Caco-2 (cell line): Measurements from ENCODE around the gene TXLNG. TPM values are rescaled to one million over a fixed set of nuclear protein-coding genes. Genes with fewer than 3 reads are reported as not detected.

Experiments used
- BruUV-seq: library from RNA; stranded (reverse); fragments of 400-500 nt; replicated peaks from 2 replicates; lab custom pipeline; 2021; lab: Mats Ljungman, UMichigan
- CTCF ChIA-PET: fragments of 300-600 bp; sonication (Branson Sonifier 250); formaldehyde crosslinking; loops from one replicate; lab custom pipeline; 2022; ENCODE audit warnings: antibody characterized with exemption; lab: Charles Lee
- POLR2A ChIA-PET: fragments of 300-600 bp; sonication (Branson Sonifier 250); formaldehyde crosslinking; loops from one replicate; lab custom pipeline; 2022; ENCODE audit warnings: antibody characterized with exemption; lab: Charles Lee
- DNase-seq, 2 experiments: peaks; one replicate each; pipeline versions ENCODE4 v3.0.0 to v3.0.0-alpha.2; 2020 to 2022
- H3K27me3 ChIP-seq: replicated peaks from 2 replicates; pipeline ENCODE4 v1.6.0; 2011; ENCODE audit warnings: low read length; ENCODE audit not compliant: control insufficient read depth, insufficient read depth
- H3K36me3 ChIP-seq: 2 replicates; pipeline ENCODE4 v1.5.1; 2011; ENCODE audit warnings: low read length; ENCODE audit not compliant: control insufficient read depth, insufficient read depth
- H3K4me1 ChIP-seq: fragments of 250-450 bp; sonication (Bioruptor Pico); 2 replicates; pipeline ENCODE4 v1.5.1; 2020; ENCODE audit warnings: mild to moderate bottlenecking
- H3K4me3 ChIP-seq: 2 replicates; pipeline ENCODE4 v1.5.1; 2011; ENCODE audit warnings: low read depth, mild to moderate bottlenecking, control low read depth, low read length
- H3K9me3 ChIP-seq: fragments of 250-450 bp; sonication (Bioruptor Pico); 2 replicates; pipeline ENCODE4 v1.5.1; 2020; ENCODE audit warnings: mild to moderate bottlenecking, moderate library complexity
- H3K27ac Mint-ChIP-seq: one replicate; pipeline ENCODE4 v1.8.0; 2022; ENCODE audit warnings: mixed read lengths; ENCODE audit not compliant: unreplicated experiment
- H3K27me3 Mint-ChIP-seq: one replicate; pipeline ENCODE4 v1.8.0; 2022; ENCODE audit warnings: mixed read lengths; ENCODE audit not compliant: insufficient read depth, unreplicated experiment
- H3K36me3 Mint-ChIP-seq: one replicate; pipeline ENCODE4 v1.8.0; 2022; ENCODE audit warnings: mild to moderate bottlenecking, mixed read lengths; ENCODE audit not compliant: insufficient read depth, unreplicated experiment
- H3K4me1 Mint-ChIP-seq: one replicate; pipeline ENCODE4 v1.8.0; 2022; ENCODE audit warnings: low read depth, mixed read lengths; ENCODE audit not compliant: unreplicated experiment
- H3K4me3 Mint-ChIP-seq: one replicate; pipeline ENCODE4 v1.8.0; 2022; ENCODE audit warnings: mild to moderate bottlenecking, moderate library complexity, mixed read lengths; ENCODE audit not compliant: unreplicated experiment
- H3K9me3 Mint-ChIP-seq: one replicate; pipeline ENCODE4 v1.8.0; 2022; ENCODE audit warnings: mixed read lengths; ENCODE audit not compliant: unreplicated experiment
- CTCF ChIP-seq, 2 experiments: fragments of 200-600 bp in 1 of 2; IDR thresholded peaks; 1 replicate in 1 of 2; 2 replicates in 1 of 2; pipeline versions ENCODE4 v1.5.1 to v1.8.0; 2011 to 2022; ENCODE audit warnings: antibody characterized with exemption in 1 of 2, control low read depth in 1 of 2, inconsistent platforms in 1 of 2, low read depth in 1 of 2, low read length in 1 of 2, mild to moderate bottlenecking in 1 of 2, moderate library complexity in 1 of 2; ENCODE audit not compliant: insufficient read depth in 1 of 2, severe bottlenecking in 1 of 2, unreplicated experiment in 1 of 2
- intact Hi-C: fragments of 100-400 bp; cut with micrococcal nuclease; formaldehyde crosslinking; loops from one replicate; pipeline ENCODE4 v1.10.0; 2022; ENCODE audit not compliant: unreplicated experiment
- total RNA-seq: library from RNA; stranded (reverse); gene quantifications from 2 replicates; pipeline ENCODE4 v1.2.3, GENCODE V29; 2022

The TXLNG gene
- total RNA-seq, 1 experiment from 2014 or later, result 18.3 TPM

- H3K4me1 Mint-ChIP-seq, result no peaks in the 10 kb centered on the region
- CTCF ChIA-PET, result no interaction called here
- intact Hi-C loops, result no loop called here
- H3K36me3 Mint-ChIP-seq, result peaks cover 46% of the 10 kb centered on the region
- H3K9me3 Mint-ChIP-seq, result no peaks in the 10 kb centered on the region
- DNase-seq, result no peak
- POLR2A ChIA-PET, result no interaction called here
- Histone ChIP-seq H3K36me3 (no peaks in the 10 kb centered on the region), H3K27me3 (no peaks in the 10 kb centered on the region), H3K9me3 (no peaks in the 10 kb centered on the region), H3K4me1 (no peaks in the 10 kb centered on the region), H3K4me3 (no peak overlapping the region)
- H3K27me3 Mint-ChIP-seq, result no peaks in the 10 kb centered on the region
- H3K27ac Mint-ChIP-seq, result no peak overlapping the region
- no peak for TF ChIP-seq CTCF (IDR thresholded peaks at IDR 0.05; ENCODE audit: insufficient read depth in 1 of 2, low read depth in 1 of 2, low read length in 1 of 2, severe bottlenecking in 1 of 2, unreplicated experiment in 1 of 2)
- H3K4me3 Mint-ChIP-seq, result no peak overlapping the region
- no TSS peak for BruUV-seq
Measured at GRCh38 chrX:16848541-16848940, 62.3 kb downstream of the TXLNG start.

- no peaks in the 10 kb centered on the region for H3K27me3 Mint-ChIP-seq
- H3K36me3 Mint-ChIP-seq, result peaks cover 48% of the 10 kb centered on the region
- DNase-seq, result no peak
- H3K27ac Mint-ChIP-seq, result no peak overlapping the region
- Histone ChIP-seq H3K4me1 (no peaks in the 10 kb centered on the region), H3K4me3 (no peak overlapping the region), H3K9me3 (no peaks in the 10 kb centered on the region), H3K27me3 (no peaks in the 10 kb centered on the region), H3K36me3 (no peaks in the 10 kb centered on the region)
- intact Hi-C loops, result no loop called here
- CTCF ChIA-PET, result no interaction called here
- H3K4me1 Mint-ChIP-seq, result no peaks in the 10 kb centered on the region
- POLR2A ChIA-PET, result no interaction called here
- H3K4me3 Mint-ChIP-seq, result no peak overlapping the region
- H3K9me3 Mint-ChIP-seq, result no peaks in the 10 kb centered on the region
- BruUV-seq, result no TSS peak
- no peak for TF ChIP-seq CTCF (IDR thresholded peaks at IDR 0.05; ENCODE audit: insufficient read depth in 1 of 2, low read depth in 1 of 2, low read length in 1 of 2, severe bottlenecking in 1 of 2, unreplicated experiment in 1 of 2)
Measured at GRCh38 chrX:16851421-16851820, 65.2 kb downstream of the TXLNG start.

GRCh38 chrX:16851827-16852226, 65.6 kb downstream of the TXLNG start:
- Mint-ChIP-seq H3K9me3 (no peaks in the 10 kb centered on the region), H3K27ac (no peak overlapping the region), H3K4me3 (no peak overlapping the region), H3K36me3 (peaks cover 52% of the 10 kb centered on the region), H3K27me3 (no peaks in the 10 kb centered on the region), H3K4me1 (no peaks in the 10 kb centered on the region)
- TF ChIP-seq CTCF (IDR thresholded peaks at IDR 0.05; ENCODE audit: insufficient read depth in 1 of 2, low read depth in 1 of 2, low read length in 1 of 2, severe bottlenecking in 1 of 2, unreplicated experiment in 1 of 2), result no peak
- Histone ChIP-seq H3K4me1 (no peaks in the 10 kb centered on the region), H3K4me3 (no peak overlapping the region), H3K36me3 (no peaks in the 10 kb centered on the region), H3K9me3 (no peaks in the 10 kb centered on the region), H3K27me3 (no peaks in the 10 kb centered on the region)
- CTCF ChIA-PET, result no interaction called here
- no TSS peak for BruUV-seq
- POLR2A ChIA-PET, result no interaction called here
- intact Hi-C loops, result no loop called here
- DNase-seq, result no peak
